HG03139 (cell line): ENCODE data around the gene CYP19A1.
"Not testable (repeated sequence)": the region's sequence is repeated elsewhere in the genome, so short reads cannot be mapped to it uniquely, and the experiment has no call there.

ENCODE experiments used
- ATAC-seq: cut with Tn5 transposase; IDR thresholded peaks from one replicate; pipeline ENCODE4 v1.9.1; 2021; ENCODE audit not compliant: unreplicated experiment

CYP19A1 gene

GRCh38 chr15:51265037-51265555, 73.3 kb downstream of the CYP19A1 start:
- no peak for ATAC-seq

- ATAC-seq, result no peak
Measured at GRCh38 chr15:51263726-51264125, 74.7 kb downstream of the CYP19A1 start.

- ATAC-seq, result no peak
Measured at GRCh38 chr15:51263116-51263515, 75.3 kb downstream of the CYP19A1 start.

- ATAC-seq, result no peak
Measured at GRCh38 chr15:51262463-51262862, 75.9 kb downstream of the CYP19A1 start.

DNA sequence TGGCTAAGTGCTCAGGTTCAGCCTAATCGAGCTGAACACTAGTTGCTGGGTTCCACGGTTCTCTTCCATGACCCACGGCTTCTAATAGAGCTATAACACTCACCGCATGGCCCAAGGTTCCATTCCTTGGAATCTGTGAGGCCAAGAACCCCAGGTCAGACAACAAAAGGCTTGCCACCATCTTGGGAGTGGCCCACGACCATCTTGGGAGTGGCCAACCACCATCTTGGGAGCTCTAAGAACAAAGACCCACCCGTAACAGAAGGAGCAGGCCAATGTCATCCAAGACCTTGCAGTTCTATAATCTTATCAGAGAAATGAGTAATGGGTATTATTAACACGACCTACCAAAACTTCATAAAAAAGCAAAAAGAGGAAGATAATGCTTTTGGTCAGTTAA, 77.3 kb downstream of the CYP19A1 start:
- not testable (repeated sequence) for ATAC-seq

GRCh38 chr15:51260202-51260601, 78.2 kb downstream of the CYP19A1 start:
- no peak for ATAC-seq

DNA sequence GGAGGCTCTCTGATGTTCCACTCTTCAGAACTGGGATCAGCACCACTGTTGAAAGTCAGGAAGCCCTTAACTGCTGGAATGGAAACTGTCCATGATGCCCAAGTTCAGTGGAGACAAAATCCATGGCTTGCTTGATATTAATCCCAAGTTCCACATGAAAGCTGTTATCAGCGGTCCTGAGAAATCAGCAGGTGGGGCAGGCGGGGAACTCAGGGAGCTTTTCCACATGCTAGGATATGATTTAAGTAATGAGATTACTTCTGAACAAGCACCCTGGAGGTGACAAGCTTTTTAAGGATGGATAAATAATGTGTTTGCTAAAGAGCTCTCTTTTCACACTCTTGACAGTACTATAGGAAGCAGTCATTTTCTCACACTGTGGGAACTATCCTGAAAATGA, 82.9 kb downstream of the CYP19A1 start:
- ATAC-seq, result no peak

DNA sequence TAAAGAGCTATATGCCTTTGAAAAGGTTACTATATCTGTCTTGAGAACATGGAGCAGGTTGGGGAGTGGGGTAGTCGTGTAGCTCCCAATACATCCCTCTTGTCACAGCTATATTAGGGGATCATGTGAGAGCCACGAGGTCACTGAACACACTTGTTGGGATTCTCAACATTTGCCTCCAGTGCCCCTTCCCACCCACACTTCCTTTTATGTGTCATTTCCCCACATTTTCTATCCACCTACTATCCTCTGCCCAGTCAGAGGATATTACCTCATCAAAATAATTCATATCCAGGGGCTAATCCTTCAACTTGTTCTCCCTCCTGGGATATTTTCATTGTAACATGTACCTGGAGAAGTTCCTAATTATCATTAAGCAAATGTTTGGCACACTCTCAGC, 85.0 kb downstream of the CYP19A1 start:
- ATAC-seq, result no peak

DNA sequence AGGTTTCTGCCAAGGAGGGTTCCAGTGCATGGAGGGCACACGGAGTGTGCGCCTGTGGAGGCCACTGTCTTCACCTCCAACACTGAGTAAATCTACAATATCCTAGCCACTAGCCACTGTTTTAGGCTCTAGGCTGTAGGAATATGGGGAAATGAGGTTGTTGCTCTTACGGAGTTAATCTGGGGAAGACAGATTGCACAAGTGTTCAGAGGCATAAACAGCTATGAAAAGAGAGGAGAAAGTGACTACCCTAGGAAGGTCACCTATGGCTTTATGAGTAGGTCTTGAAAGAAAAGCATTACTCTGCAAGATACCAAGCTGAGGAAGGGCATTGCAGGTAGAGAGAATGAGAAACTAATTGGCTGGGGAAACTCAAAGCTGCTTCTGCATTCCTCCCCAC, 85.7 kb downstream of the CYP19A1 start:
- no peak for ATAC-seq

DNA sequence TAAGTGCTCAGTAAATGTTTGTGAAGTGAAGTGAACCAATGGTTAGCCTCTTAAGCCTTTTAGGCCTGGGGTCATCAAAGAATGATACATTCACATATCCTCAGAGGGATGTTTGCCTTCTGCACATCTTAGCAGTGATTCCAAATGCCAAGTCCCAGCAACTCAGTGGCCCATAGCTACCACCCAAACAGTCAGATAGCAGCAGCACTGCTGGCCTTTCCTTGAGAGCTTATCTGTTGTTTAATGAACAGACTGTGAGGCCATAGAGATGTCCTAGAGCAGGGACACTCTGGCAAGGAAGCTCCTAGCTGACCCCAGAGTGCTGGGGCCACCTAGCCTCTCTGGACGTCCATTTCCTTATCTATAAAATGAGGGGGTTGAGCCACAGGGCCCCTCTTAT, 86.8 kb downstream of the CYP19A1 start:
- no peak for ATAC-seq

DNA sequence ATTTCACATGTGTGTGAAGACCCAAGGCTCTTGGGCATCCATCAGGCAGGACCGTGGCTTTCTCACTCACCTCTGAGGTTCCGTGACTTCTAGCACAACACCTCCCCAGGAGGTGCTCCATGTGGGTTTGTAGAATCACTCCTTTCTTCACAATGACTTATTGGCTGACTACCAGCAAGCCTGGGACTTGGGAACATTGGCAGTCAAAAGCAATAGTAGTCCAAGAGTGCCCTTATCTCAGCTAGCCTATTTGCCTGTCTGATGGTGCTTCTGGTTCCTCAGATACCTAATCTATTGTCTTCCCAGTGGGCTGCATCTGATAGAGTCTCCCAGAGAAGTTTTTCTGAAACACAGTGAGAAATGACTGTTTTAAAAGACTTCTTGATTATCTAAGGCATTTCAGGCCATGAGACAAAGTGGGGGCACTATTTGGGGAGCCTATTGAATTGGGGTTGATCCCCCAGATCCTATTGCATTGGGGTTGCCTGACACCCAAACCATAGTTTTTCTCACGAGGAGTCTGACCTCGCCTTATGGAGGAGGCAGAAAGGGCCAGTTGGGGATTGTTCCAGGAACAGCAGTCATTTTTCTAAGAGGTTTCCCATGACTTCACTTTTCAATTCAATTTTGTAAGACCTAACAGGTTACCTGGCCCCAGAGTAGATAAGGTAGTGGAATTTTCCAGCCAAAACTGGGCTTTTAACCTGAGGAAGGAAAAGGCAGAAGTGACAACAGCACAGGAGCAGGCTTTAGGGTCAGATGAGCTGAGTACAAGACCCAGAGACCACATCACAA, 88.0 kb downstream of the CYP19A1 start:
- no peak for ATAC-seq

GRCh38 chr15:51245628-51246027, 92.8 kb downstream of the CYP19A1 start:
- no peak for ATAC-seq

GRCh38 chr15:51244423-51244869, 94.0 kb downstream of the CYP19A1 start:
- no peak for ATAC-seq

GRCh38 chr15:51243774-51244173, 94.6 kb downstream of the CYP19A1 start:
- no peak for ATAC-seq

GRCh38 chr15:51240066-51240465, 98.3 kb downstream of the CYP19A1 start:
- no peak for ATAC-seq

- no peak for ATAC-seq
Measured at GRCh38 chr15:51237816-51238215, 100.6 kb downstream of the CYP19A1 start.

DNA sequence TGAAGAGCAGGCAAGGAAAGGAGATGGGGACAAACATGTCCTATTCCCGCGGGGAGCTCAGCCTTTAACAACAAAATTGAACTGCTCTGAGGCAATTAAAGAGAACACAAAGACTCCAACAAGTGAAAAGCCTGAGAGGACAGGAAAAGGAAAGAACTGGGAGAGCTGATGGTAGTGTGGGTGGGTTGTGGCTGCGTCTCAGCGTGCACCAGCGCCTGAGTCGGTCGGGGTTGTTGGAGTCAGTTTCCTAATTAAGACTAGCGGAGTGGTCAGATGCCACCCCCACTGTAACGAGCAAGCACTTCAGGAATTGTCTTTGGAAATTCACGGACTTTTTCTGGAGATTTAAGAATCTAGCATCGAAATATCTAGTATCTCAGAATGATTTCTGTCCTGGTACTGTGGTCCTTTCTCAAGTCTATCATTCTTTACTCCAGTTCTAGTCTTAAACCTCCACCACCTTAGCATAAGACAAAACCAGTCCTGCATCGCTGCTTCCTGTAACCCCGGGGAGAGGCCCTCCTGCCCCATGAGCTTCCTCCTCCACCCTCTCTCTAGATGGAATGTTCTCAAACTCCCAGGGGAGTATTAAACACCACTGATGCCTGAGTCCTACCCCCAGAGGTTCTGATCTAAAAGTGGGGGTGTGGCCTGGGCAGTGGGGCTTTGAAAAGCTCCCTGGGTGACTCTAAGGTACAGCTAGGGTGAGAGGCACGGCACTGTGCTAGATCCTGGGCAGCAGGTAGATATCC, 104.0 kb downstream of the CYP19A1 start:
- ATAC-seq, result no peak

DNA sequence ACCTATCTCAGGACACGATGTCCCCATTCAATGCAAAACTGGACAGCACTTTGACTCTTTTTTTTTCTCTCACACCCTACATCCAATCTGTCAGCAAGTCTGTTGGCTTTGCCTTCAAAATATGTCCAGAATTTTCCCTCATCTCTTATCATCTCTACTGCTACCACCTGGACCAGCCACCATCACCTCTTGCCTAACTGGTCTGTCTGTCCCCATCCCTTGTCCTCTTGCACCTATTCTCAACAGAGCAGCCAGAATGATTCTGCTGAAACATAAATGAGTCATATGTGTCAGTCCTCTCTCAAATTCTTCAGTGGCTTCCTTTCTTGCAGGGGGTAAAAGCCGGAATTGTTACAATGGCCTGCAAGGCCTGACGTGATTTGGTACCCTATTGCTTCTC, 105.8 kb downstream of the CYP19A1 start:
- ATAC-seq, result no peak

- no peak for ATAC-seq
Measured at GRCh38 chr15:51229907-51230330, 108.5 kb downstream of the CYP19A1 start.

DNA sequence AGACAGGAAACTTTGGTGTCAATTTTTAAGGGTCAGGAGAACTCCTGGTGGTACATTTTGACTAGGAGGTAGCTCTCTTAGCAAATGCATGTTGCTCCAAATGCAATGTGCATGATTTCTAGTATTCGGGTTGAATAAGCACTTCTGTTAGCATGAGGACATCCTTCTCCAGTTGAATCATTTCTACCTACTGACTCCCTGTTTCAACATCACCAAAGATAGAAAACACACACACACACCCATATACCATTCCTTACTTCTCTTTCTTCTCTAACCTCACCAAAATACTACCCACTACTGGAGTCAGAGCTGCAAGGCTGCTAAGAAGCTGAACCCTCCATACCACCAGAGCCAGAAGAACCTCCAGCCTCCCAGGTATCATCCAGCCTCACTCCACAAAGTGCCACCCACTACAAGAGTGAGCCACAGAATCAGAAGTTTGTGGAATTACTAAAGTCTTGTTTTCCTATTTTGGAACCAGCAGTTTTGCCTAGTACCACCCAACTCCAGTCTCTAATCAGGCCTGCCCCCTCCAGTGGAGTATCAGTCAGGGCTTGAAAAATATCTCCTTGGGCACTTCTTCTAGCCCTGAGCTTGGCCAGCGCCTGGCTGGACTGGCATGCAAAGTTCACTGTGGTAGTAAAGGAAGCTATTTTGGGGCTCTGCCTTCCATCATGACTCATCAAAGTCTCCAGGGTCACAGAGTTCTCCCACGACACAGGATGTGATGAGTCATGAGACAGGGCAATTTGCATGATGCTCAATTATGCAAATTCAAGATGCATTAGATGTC, 110.3 kb downstream of the CYP19A1 start:
- ATAC-seq, result peak; percentile 93

- no peak for ATAC-seq
Measured at GRCh38 chr15:51226576-51227210, 111.7 kb downstream of the CYP19A1 start.
